CD4-positive, alpha-beta T cell treated with Interleukin-6 at 100 ng/mL for 8 hours (primary cell): Measurements from ENCODE around the gene SGPL1.
"Not testable (repeated sequence)": the region's sequence is repeated elsewhere in the genome, so short reads cannot be mapped to it uniquely, and the experiment has no call there.

ENCODE experiments used
- DNase-seq: peaks from one replicate; pipeline ENCODE4 v3.0.0-alpha.2; 2020; ENCODE audit warnings: mixed read lengths, low spot score

The SGPL1 gene

GRCh38 chr10:70906031-70906783 is 90.5 kb downstream of the SGPL1 start:
- DNase-seq = no peak

- DNase-seq = no peak
Observed at GRCh38 chr10:70906953-70907636, 91.3 kb downstream of the SGPL1 start.

GRCh38 chr10:70907637-70908405 is 92.1 kb downstream of the SGPL1 start:
- DNase-seq = no peak

GRCh38 chr10:70908406-70909296 is 92.9 kb downstream of the SGPL1 start:
- DNase-seq = no peak

- DNase-seq = no peak
Observed at GRCh38 chr10:70909326-70909935, 93.7 kb downstream of the SGPL1 start.

GRCh38 chr10:70910486-70911341 is 95.0 kb downstream of the SGPL1 start:
- DNase-seq = no peak

- DNase-seq = no peak
Observed at GRCh38 chr10:70911386-70911785, 95.6 kb downstream of the SGPL1 start.

- no peak for DNase-seq
Observed at GRCh38 chr10:70912556-70912955, 96.8 kb downstream of the SGPL1 start.

- DNase-seq = no peak
Observed at GRCh38 chr10:70913191-70913892, 97.6 kb downstream of the SGPL1 start.

GRCh38 chr10:70913893-70914240 is 98.1 kb downstream of the SGPL1 start:
- DNase-seq = no peak

- no peak for DNase-seq
Observed at GRCh38 chr10:70914316-70914864, 98.6 kb downstream of the SGPL1 start.

GRCh38 chr10:70915206-70915605 is 99.5 kb downstream of the SGPL1 start:
- no peak for DNase-seq

- no peak for DNase-seq
Observed at GRCh38 chr10:70915806-70916205, 100.1 kb downstream of the SGPL1 start.

- no peak for DNase-seq
Observed at GRCh38 chr10:70916241-70916640, 100.5 kb downstream of the SGPL1 start.

GRCh38 chr10:70917226-70917625 is 101.5 kb downstream of the SGPL1 start:
- no peak for DNase-seq

- DNase-seq = no peak
Observed at GRCh38 chr10:70917635-70918034, 101.9 kb downstream of the SGPL1 start.

- DNase-seq = no peak
Observed at GRCh38 chr10:70918851-70919530, 103.2 kb downstream of the SGPL1 start.

GRCh38 chr10:70919906-70920305 is 104.2 kb downstream of the SGPL1 start:
- DNase-seq = not testable (repeated sequence)

- DNase-seq = no peak
Observed at GRCh38 chr10:70920519-70920918, 104.8 kb downstream of the SGPL1 start.
